OCI-LY3 (cell line): ENCODE data around the gene MINK1.

Source experiments
- H2AFZ ChIP-seq: fragments of 200-600, 300-600 bp; shearing (Covaris generic); 2 replicates; pipeline ENCODE4 v1.6.0; 2014; ENCODE audit warnings: antibody characterized with exemption, low read depth, low read length
- H3K27ac ChIP-seq: fragments of 200-600, 300-600 bp; sonication (generic); 2 replicates; pipeline ENCODE4 v1.5.1; 2014; ENCODE audit warnings: mild to moderate bottlenecking, low read length, moderate library complexity, mixed read lengths
- H3K27me3 ChIP-seq: fragments of 200-600, 300-600 bp; sonication (generic); 2 replicates; pipeline ENCODE4 v1.6.1; 2014; ENCODE audit warnings: low read depth, low read length, mixed read lengths
- H3K36me3 ChIP-seq: fragments of 200-600, 300-600 bp; sonication (generic); replicated peaks from 2 replicates; pipeline ENCODE3; 2014; ENCODE audit warnings: low read depth, low read length, mixed read lengths
- H3K4me1 ChIP-seq: fragments of 300-600, 200-600 bp; sonication (generic); 2 replicates; pipeline ENCODE4 v1.6.1; 2014; ENCODE audit warnings: low read length, mixed read lengths
- H3K4me2 ChIP-seq: fragments of 200-600, 300-600 bp; sonication (generic); 2 replicates; pipeline ENCODE4 v1.6.1; 2014; ENCODE audit warnings: low read length, mixed read lengths
- H3K4me3 ChIP-seq: fragments of 300-600, 200-600 bp; sonication (generic); 2 replicates; pipeline ENCODE4 v1.5.1; 2014; ENCODE audit warnings: antibody characterized with exemption, mild to moderate bottlenecking, low read length, moderate library complexity
- H3K79me2 ChIP-seq: fragments of 300-600, 200-600 bp; shearing (Covaris generic); 2 replicates; pipeline ENCODE4 v1.6.1; 2014; ENCODE audit warnings: mild to moderate bottlenecking, low read length, mixed read lengths
- H3K9ac ChIP-seq: fragments of 300-600, 200-600 bp; shearing (Covaris generic); 2 replicates; pipeline ENCODE4 v1.6.0; 2014; ENCODE audit warnings: mild to moderate bottlenecking, low read length, moderate library complexity
- H3K9me3 ChIP-seq: fragments of 200-600, 300-600 bp; shearing (Covaris generic); 2 replicates; pipeline ENCODE4 v1.6.1; 2014; ENCODE audit warnings: low read length, mixed read lengths; ENCODE audit not compliant: insufficient read depth
- H4K20me1 ChIP-seq: fragments of 200-600, 300-600 bp; sonication (generic); 2 replicates; pipeline ENCODE4 v1.6.1; 2016; ENCODE audit warnings: low read length, mixed read lengths; ENCODE audit not compliant: insufficient read depth
- EZH2phosphoT487 ChIP-seq: fragments of 200-600 bp; shearing (Covaris generic); IDR thresholded peaks from 2 replicates; pipeline ENCODE4 v1.6.1; 2018; ENCODE audit warnings: antibody characterized with exemption, mixed run types, low read depth
- TF ChIP-seq, protein P1 (sequence below): fragments of 200-600, 300-600 bp; sonication (generic); IDR thresholded peaks from 2 replicates; pipeline ENCODE4 v1.5.1; 2014; ENCODE audit warnings: antibody characterized with exemption, low read length, low read depth

The MINK1 gene

DNA sequence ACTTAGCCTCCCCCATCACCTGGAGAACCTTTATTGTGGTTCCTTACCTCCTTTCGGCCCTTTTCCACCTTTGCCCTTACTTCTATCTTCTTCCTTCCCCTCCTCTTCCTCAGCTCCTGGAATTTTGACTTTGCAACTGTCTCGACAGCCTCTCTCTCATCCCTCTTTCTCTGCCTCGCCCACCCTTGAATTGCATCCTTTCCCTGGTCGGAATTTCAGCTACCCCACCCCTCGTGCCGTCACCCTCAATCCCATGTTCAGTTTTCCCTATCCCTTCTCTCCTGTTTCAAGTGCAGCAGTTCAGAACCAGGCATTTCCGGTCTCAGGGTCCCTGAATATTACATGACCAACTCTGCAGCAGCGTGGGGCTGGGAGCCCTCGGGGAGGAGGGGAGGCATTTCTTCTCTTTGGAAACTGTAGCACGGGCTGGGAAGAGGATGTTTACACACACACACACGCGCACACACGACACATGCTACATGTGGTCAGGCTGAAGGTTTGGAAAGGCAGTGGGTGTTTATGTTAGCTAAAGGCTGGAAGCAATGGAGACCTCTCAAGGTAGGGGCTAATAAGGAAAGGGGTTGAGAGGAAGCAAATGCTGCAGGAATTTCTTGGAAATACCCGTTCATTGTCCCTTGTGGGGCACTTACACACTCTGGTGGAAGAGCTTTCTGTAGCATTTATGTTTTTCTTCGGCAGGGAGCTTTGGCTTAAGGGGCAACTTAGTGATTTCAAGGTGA is 971 bp downstream of the MINK1 start:
- H3K27ac ChIP-seq = no peak overlapping the region; the same call in 1 of the 2 replicates

DNA sequence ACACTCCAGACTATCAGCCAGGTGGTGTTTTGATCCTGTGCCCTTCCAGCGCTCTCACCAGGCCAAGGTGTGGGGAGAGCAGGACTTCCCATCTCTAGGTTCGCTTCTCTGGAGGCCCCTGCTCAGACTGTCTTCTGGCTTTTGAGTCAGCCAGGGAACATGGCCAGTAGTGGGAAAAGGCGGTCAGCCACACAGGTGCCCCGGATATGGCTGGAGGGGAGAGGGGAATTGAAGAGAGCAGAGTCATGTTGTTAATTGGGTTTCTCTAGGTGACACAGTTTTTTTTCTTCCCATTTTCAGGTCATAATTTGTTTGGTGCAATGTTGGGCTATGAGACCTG is 1.5 kb downstream of the MINK1 start:
- H3K27me3 ChIP-seq = no peaks in the 10 kb centered on the region
- H3K4me1 ChIP-seq = peaks cover 11% of the 10 kb centered on the region
- H3K27ac ChIP-seq = no peak overlapping the region
- no peaks in the 10 kb centered on the region for H3K36me3 ChIP-seq
- H3K9ac ChIP-seq = peak overlapping the region; percentile 88; the same call in 1 of the 2 replicates
- H3K79me2 ChIP-seq = peaks cover 48% of the 10 kb centered on the region
- TF ChIP-seq EZH2phosphoT487 = no peak
- no peaks in the 10 kb centered on the region for H3K9me3 ChIP-seq
- H3K4me2 ChIP-seq = peak overlapping the region; percentile 100
- H4K20me1 ChIP-seq = peaks cover 15% of the 10 kb centered on the region
- peak overlapping the region; percentile 100 for H3K4me3 ChIP-seq
- no peak overlapping the region for H2AFZ ChIP-seq

More for the DNA sequence above, 971 bp downstream of the MINK1 start:
- Histone ChIP-seq H3K27me3 (no peaks in the 10 kb centered on the region), H3K4me2 (peak overlapping the region; percentile 100), H3K9ac (peak overlapping the region; percentile 88), H3K4me3 (peak overlapping the region; percentile 100), H4K20me1 (peaks cover 15% of the 10 kb centered on the region), H3K79me2 (peaks cover 42% of the 10 kb centered on the region), H3K4me1 (peaks cover 11% of the 10 kb centered on the region), H3K36me3 (no peaks in the 10 kb centered on the region), H2AFZ (no peak overlapping the region), H3K9me3 (no peaks in the 10 kb centered on the region)
- TF ChIP-seq EZH2phosphoT487 = no peak
- TF ChIP-seq, protein P1, sequence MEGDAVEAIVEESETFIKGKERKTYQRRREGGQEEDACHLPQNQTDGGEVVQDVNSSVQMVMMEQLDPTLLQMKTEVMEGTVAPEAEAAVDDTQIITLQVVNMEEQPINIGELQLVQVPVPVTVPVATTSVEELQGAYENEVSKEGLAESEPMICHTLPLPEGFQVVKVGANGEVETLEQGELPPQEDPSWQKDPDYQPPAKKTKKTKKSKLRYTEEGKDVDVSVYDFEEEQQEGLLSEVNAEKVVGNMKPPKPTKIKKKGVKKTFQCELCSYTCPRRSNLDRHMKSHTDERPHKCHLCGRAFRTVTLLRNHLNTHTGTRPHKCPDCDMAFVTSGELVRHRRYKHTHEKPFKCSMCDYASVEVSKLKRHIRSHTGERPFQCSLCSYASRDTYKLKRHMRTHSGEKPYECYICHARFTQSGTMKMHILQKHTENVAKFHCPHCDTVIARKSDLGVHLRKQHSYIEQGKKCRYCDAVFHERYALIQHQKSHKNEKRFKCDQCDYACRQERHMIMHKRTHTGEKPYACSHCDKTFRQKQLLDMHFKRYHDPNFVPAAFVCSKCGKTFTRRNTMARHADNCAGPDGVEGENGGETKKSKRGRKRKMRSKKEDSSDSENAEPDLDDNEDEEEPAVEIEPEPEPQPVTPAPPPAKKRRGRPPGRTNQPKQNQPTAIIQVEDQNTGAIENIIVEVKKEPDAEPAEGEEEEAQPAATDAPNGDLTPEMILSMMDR = no peak

DNA sequence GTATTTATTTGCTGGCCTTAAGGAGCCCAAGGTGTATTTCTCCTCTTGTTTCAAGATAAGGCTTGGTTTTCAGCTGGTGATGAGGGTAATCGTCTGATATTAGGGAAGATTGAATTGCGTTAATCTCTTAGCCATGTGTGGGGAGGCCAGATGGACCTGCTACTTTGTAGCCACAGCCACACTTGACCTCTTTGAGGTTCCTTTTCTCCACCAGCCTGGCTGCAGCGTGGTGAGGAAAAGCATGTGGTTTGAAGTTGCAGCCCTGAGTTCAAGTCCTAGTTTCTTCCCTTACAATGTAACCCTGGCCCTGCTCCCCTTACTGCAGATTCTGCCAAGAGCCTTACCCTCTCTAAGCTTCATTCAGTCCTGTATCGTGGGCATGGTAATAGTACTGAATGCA is 3.1 kb downstream of the MINK1 start:
- Histone ChIP-seq H3K9me3 (no peaks in the 10 kb centered on the region), H4K20me1 (peaks cover 20% of the 10 kb centered on the region), H3K4me3 (no peak overlapping the region), H3K27me3 (no peaks in the 10 kb centered on the region), H3K36me3 (no peaks in the 10 kb centered on the region), H3K4me2 (no peak overlapping the region), H2AFZ (no peak overlapping the region), H3K79me2 (peaks cover 59% of the 10 kb centered on the region), H3K27ac (no peak overlapping the region), H3K9ac (no peak overlapping the region), H3K4me1 (peaks cover 11% of the 10 kb centered on the region)
- TF ChIP-seq, protein P1 = no peak
- TF ChIP-seq EZH2phosphoT487 = no peak

DNA sequence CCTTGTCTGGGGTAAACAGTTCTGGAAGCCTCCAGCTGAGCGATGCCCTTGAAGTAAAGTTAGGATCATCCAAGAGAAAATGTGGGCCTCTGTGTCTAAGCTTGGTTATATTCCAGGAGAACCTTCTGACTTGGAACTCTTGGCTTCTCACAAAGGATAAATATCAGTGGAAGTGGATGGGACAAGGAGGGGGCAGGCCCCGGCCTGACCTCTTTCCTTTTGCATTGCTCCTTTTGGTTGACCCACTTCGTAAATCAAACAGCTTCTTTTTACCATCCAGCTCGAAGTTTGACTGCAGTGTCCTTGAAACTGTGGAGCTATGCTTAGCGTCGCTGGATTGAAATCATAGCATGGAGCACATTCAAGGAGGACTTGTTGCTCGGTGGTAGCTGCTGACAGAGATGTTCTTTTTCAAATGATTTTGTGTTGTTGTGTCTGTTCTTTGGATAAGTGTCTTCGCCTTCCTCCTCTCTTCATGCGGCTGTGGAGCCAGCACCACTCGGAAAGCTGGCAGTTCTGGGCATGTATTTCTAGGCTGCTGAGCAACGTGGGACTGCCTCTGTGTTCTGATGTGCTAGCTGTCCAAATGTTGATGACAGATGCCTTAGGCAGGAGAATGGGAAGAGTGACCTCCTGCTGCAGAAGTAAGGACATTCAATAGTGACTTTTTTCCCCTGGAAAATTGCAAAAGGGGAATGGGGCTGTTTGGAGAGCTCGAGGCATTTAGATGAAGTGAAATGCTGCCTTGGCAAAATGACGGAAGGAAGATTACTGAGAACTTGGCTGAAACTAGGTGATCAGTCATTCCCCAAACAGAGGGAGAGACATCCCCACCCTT is 4.5 kb downstream of the MINK1 start:
- H3K79me2 ChIP-seq = peaks cover 62% of the 10 kb centered on the region
- TF ChIP-seq, protein P1 = no peak
- no peak for TF ChIP-seq EZH2phosphoT487

More for the DNA sequence above, 4.5 kb downstream of the MINK1 start:
- H3K9me3 ChIP-seq = no peaks in the 10 kb centered on the region
- no peak overlapping the region for H3K4me2 ChIP-seq
- H3K4me1 ChIP-seq = peaks cover 11% of the 10 kb centered on the region
- H3K4me3 ChIP-seq = no peak overlapping the region
- H3K36me3 ChIP-seq = no peaks in the 10 kb centered on the region
- H3K27me3 ChIP-seq = no peaks in the 10 kb centered on the region
- no peak overlapping the region for H2AFZ ChIP-seq
- peaks cover 20% of the 10 kb centered on the region for H4K20me1 ChIP-seq
- no peak overlapping the region for H3K27ac ChIP-seq
- H3K9ac ChIP-seq = no peak overlapping the region
